ENCODE data around the gene DDX3X.

Gene DDX3X

GRCh38 chrX:41289095-41289494, 44.9 kb upstream of the DDX3X start (continued):
- no peak for TF ChIP-seq ZNF18 (tag by site-specific recombination; IDR thresholded peaks at IDR 0.05)
- TF ChIP-seq ZNF473 (tag by site-specific recombination; IDR thresholded peaks at IDR 0.05), result no peak
- no peak for TF ChIP-seq ZBTB44 (tag by site-specific recombination; IDR thresholded peaks at IDR 0.05)
- TF ChIP-seq ZNF140 (tag by site-specific recombination; IDR thresholded peaks at IDR 0.05), result no peak
- TF ChIP-seq ZFP3 (tag by site-specific recombination; IDR thresholded peaks at IDR 0.05; ENCODE audit: low read depth), result no peak
- TF ChIP-seq ZNF146 (tag by site-specific recombination; IDR thresholded peaks at IDR 0.05), result no peak
- no peak for TF ChIP-seq PBX3 (CRISPR knock-in tag; IDR thresholded peaks at IDR 0.05)
- no peak for TF ChIP-seq ZFP69B (tag by site-specific recombination; IDR thresholded peaks at IDR 0.05)
- TF ChIP-seq ZNF792 (tag by site-specific recombination; IDR thresholded peaks at IDR 0.05), result no peak
- TF ChIP-seq ZNF362 (tag by site-specific recombination; IDR thresholded peaks at IDR 0.05), result no peak
- TF ChIP-seq FEZF1 (tag by site-specific recombination; IDR thresholded peaks at IDR 0.05), result no peak
- no peak for TF ChIP-seq ZNF175 (tag by site-specific recombination; IDR thresholded peaks at IDR 0.05)
- TF ChIP-seq ZSCAN18 (tag by site-specific recombination; IDR thresholded peaks at IDR 0.05), result no peak
- no peak for TF ChIP-seq ZNF311 (tag by site-specific recombination; IDR thresholded peaks at IDR 0.05; ENCODE audit: borderline replicate concordance)
- TF ChIP-seq ZBTB20 (tag by site-specific recombination; IDR thresholded peaks at IDR 0.05), result 0 out of 2 replicates have a peak, but pooled peaks have one; percentile 11
- no peak for TF ChIP-seq ZNF26 (tag by site-specific recombination; IDR thresholded peaks at IDR 0.05)
- no peak for TF ChIP-seq HOXC10 (CRISPR knock-in tag; IDR thresholded peaks at IDR 0.05)
- no peak for TF ChIP-seq ZNF433 (tag by site-specific recombination; IDR thresholded peaks at IDR 0.05; ENCODE audit: low read depth)
- no peak for TF ChIP-seq KLF9 (tag by site-specific recombination; IDR thresholded peaks at IDR 0.05; ENCODE audit: low read depth)
- no peak for TF ChIP-seq ZNF211 (tag by site-specific recombination; IDR thresholded peaks at IDR 0.05; ENCODE audit: low read depth)
- no peak for TF ChIP-seq GLI2 (tag by site-specific recombination; IDR thresholded peaks at IDR 0.05; ENCODE audit: borderline replicate concordance, low read depth)
- no peak for TF ChIP-seq ZNF548 (tag by site-specific recombination; IDR thresholded peaks at IDR 0.05)
- no peak for TF ChIP-seq ZNF274 (IDR thresholded peaks at IDR 0.05; ENCODE audit: low read length)
- no peak for TF ChIP-seq ZNF274 (tag by site-specific recombination; IDR thresholded peaks at IDR 0.05; ENCODE audit: borderline replicate concordance)
- TF ChIP-seq GLIS2 (tag by site-specific recombination; IDR thresholded peaks at IDR 0.05), result no peak
- no peak for TF ChIP-seq ZNF596 (tag by site-specific recombination; IDR thresholded peaks at IDR 0.05)
- TF ChIP-seq ZNF521 (tag by site-specific recombination; IDR thresholded peaks at IDR 0.05), result no peak
- peak; percentile 74 for TF ChIP-seq ZBTB17 (tag by site-specific recombination; IDR thresholded peaks at IDR 0.05)
- TF ChIP-seq ZNF280C (tag by site-specific recombination; IDR thresholded peaks at IDR 0.05), result no peak
- TF ChIP-seq GLIS1 (tag by site-specific recombination; IDR thresholded peaks at IDR 0.05), result 0 out of 2 replicates have a peak, but pooled peaks have one; percentile 27
- TF ChIP-seq ZNF37A (tag by site-specific recombination; IDR thresholded peaks at IDR 0.05), result no peak
- peak; percentile 41; the same call in 1 of the 2 replicates for TF ChIP-seq OSR2 (tag by site-specific recombination; IDR thresholded peaks at IDR 0.05)

Data from HEK293 (cell line).